Colonic mucosa (tissue), 4 donors: ENCODE results near the gene THADA. TPM values are rescaled to one million over a fixed set of nuclear protein-coding genes. Genes with fewer than 3 reads are reported as not detected.

ENCODE experiments used
- DNase-seq: peaks from one replicate; pipeline ENCODE4 v3.0.0-alpha.2; 2020
- H3K27ac ChIP-seq: fragments of 200-600 bp; one replicate; pipeline ENCODE4 v1.8.0; 2021
- H3K27me3 ChIP-seq: fragments of 200-600 bp; one replicate; pipeline ENCODE4 v1.8.0; 2021
- H3K36me3 ChIP-seq: fragments of 200-600 bp; one replicate; pipeline ENCODE4 v1.8.0; 2021
- H3K4me1 ChIP-seq: fragments of 200-600 bp; one replicate; pipeline ENCODE4 v1.8.0; 2021; ENCODE audit warnings: mild to moderate bottlenecking
- H3K4me3 ChIP-seq: fragments of 200-600 bp; one replicate; pipeline ENCODE4 v1.8.0; 2021
- H3K9ac ChIP-seq, 2 donors: one replicate each; pipeline ENCODE4 v1.7.0; 2013; ENCODE audit warnings: control low read depth in 2 of 2, low read depth in 2 of 2, low read length in 2 of 2
- H3K9me3 ChIP-seq: fragments of 200-600 bp; one replicate; pipeline ENCODE4 v1.8.0; 2021
- intact Hi-C: fragments of 100-400 bp; cut with DNase I; formaldehyde crosslinking; loops from one replicate; pipeline ENCODE4 v1.14.1; 2022
- total RNA-seq, 2 donors: library from RNA; stranded (reverse); fragmentation: NEBNext Ultra II Directional in 1 of 2; extraction: Animal tissue kit (Norgen Biotek cat#: 25700) in 1 of 2; gene quantifications; one replicate each; pipeline ENCODE4 v1.2.1, GENCODE V29; 2021
- TF ChIP-seq, protein P1 (sequence below): fragments of 200-600 bp; IDR thresholded peaks from one replicate; pipeline ENCODE4 v1.8.0; 2022; ENCODE audit warnings: antibody characterized with exemption, mild to moderate bottlenecking
- donor health status: healthy.
- donor health status: DM: no; HTN: no; CAD: no.
- donor health status: DM: no; HTN: no; CAD: no.

Gene THADA
- total RNA-seq, 2 donors from 2014 or later = 14.6 to 31.4 TPM

DNA sequence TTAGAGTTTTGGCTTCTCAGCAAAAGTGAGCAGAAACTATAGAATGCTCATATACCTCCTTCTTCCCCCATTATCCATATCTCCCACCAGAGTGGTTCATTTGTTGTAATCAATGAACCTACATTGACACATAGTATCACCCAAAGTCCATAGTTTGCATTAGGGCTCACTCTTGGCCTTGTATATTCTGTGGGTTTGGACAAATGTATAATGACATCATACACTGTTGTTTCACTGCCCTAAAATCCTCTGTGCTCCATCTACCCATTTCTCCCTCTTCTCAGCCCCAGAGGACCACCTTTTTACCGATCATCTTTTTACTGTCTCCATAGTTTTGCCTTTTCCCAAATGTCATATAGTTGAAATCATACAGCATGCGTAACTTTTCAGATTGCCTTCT lies 393.5 kb downstream of the THADA start:
- Histone ChIP-seq H3K27me3 (no peaks in the 10 kb centered on the region), H3K4me3 (no peak overlapping the region), H3K27ac (no peak overlapping the region), H3K36me3 (no peaks in the 10 kb centered on the region), H3K4me1 (no peaks in the 10 kb centered on the region), H3K9me3 (no peaks in the 10 kb centered on the region), H3K9ac (no peak overlapping the region)
- intact Hi-C loops = no loop called here
- DNase-seq = no peak
- TF ChIP-seq, protein P1, sequence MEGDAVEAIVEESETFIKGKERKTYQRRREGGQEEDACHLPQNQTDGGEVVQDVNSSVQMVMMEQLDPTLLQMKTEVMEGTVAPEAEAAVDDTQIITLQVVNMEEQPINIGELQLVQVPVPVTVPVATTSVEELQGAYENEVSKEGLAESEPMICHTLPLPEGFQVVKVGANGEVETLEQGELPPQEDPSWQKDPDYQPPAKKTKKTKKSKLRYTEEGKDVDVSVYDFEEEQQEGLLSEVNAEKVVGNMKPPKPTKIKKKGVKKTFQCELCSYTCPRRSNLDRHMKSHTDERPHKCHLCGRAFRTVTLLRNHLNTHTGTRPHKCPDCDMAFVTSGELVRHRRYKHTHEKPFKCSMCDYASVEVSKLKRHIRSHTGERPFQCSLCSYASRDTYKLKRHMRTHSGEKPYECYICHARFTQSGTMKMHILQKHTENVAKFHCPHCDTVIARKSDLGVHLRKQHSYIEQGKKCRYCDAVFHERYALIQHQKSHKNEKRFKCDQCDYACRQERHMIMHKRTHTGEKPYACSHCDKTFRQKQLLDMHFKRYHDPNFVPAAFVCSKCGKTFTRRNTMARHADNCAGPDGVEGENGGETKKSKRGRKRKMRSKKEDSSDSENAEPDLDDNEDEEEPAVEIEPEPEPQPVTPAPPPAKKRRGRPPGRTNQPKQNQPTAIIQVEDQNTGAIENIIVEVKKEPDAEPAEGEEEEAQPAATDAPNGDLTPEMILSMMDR = no peak

DNA sequence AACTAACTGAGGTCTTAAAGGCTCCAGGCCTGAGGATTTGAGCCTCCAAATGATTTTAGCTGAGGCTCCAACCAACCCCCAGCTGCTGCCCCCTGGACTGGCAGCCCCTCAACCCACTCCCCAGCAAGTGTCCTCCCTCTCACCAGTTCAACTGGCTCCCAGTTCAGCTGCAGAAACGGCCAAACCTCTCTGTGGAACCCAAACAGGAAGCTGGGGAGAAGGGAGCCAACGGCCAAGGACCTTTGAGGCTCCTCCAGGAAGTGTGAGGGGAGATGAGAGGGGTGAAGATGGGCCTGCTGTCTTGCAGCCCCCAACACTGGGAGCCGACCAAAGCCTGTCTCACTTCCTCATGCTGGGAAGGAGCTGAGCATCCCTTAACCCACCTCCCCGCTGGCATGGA lies 394.3 kb downstream of the THADA start:
- intact Hi-C loops = no loop called here
- no peak overlapping the region for H3K4me3 ChIP-seq
- H3K4me1 ChIP-seq = no peaks in the 10 kb centered on the region
- H3K9ac ChIP-seq = no peak overlapping the region
- no peaks in the 10 kb centered on the region for H3K27me3 ChIP-seq
- no peaks in the 10 kb centered on the region for H3K9me3 ChIP-seq
- DNase-seq = no peak
- no peaks in the 10 kb centered on the region for H3K36me3 ChIP-seq
- H3K27ac ChIP-seq = no peak overlapping the region
- TF ChIP-seq, protein P1 = no peak

DNA sequence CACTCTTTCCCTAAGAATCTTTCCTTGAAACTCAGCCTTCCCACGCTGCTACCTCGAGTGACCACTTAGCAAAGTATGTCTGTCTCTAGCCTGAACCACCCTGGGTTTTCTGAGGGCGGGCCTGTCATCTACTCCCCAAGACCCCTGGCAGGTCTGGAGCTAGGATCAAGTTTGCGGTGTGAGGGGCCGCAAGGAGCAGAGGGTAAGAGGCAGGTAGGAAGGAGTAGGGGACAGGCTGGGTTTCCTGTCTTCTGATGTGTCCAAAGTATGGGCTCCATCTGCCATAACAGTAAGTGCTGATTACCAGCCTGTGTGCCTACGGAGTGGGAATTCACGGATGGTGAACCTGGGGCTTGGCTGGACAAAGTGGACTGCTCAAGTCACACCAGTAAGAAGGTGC lies 394.8 kb downstream of the THADA start:
- H3K27ac ChIP-seq = no peak overlapping the region
- H3K9me3 ChIP-seq = no peaks in the 10 kb centered on the region
- no peaks in the 10 kb centered on the region for H3K4me1 ChIP-seq
- H3K27me3 ChIP-seq = no peaks in the 10 kb centered on the region
- no peaks in the 10 kb centered on the region for H3K36me3 ChIP-seq
- intact Hi-C loops = no loop called here
- H3K9ac ChIP-seq = no peak overlapping the region
- no peak overlapping the region for H3K4me3 ChIP-seq
- TF ChIP-seq, protein P1 = no peak
- no peak for DNase-seq

DNA sequence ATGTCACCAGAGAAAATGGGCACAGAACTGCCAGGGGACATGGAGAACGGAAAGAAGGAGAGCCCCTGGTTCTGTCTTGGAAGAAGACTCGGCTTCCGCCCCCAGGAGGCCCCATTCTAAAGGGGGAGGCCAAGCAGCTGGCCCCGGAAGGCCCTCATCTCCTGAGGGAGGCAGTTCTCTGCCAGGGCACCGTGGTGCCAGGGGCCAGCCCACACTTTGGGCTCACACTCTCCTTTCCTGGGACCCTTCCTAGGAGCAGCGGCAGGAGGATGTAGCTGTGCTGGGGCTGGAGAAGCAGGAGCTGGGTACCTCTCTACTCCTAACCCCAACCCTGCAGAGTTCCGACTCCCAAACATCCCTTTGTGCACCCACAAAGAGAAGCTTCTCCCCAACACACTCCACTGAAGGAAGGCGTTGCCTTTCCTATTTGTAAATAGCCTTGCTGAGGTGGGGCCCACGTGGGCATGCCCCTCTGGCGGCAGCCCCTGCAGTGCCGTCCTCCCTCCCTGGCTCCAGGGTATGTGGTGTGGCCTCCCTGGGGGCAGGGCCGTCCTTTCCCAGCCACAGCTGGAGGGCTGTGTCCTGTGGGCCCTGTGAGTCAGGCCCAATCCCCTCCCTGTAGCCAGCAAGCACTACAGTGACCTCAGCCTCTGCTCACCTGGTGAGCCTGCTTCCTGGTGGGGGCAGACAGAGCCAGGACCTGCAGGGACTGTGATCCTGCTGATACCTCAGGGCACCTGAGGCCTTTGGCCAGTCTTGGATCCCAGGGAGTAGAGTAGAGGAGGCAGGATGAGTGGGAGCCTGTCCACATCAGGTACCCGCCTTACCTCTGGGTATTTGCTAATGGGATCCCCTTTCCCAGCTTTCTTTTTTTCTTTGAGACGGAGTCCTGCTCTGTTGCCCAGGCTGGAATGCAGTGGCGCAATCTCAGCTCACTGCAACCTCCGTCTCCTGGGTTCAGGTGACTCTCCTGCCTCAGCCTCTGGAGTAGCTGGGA lies 396.0 kb downstream of the THADA start:
- Histone ChIP-seq H3K4me3 (no peak overlapping the region), H3K27ac (no peak overlapping the region), H3K27me3 (no peaks in the 10 kb centered on the region), H3K9me3 (no peaks in the 10 kb centered on the region), H3K36me3 (no peaks in the 10 kb centered on the region), H3K4me1 (peaks cover 3% of the 10 kb centered on the region), H3K9ac (peak overlapping the region in 1 of 2 donors; percentile 58)
- TF ChIP-seq, protein P1 = no peak
- DNase-seq = peak; percentile 46
- intact Hi-C loops = no loop called here

DNA sequence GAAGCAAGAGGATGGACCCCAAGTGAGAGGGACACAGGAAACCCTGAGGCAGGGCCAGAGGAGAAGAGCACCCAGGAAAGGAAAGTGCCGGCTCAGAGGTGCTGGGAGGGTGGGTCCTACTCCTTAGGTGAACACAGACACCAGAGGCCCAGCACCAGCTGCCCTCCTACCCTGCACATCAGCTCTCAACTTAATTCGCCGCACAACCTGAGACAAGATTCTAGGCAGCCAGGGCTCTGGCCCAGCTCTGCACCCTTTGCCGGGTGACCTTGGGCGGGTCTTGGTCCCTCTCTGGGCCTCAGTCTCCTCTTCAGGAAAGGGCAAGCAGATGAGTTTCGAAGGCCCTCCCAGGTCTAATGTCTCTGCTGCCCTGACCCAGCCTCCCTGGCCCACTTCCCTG lies 397.6 kb downstream of the THADA start:
- H3K27me3 ChIP-seq = no peaks in the 10 kb centered on the region

More for the DNA sequence above, 397.6 kb downstream of the THADA start:
- Histone ChIP-seq H3K4me3 (no peak overlapping the region), H3K9ac (no peak overlapping the region), H3K36me3 (no peaks in the 10 kb centered on the region), H3K27ac (no peak overlapping the region), H3K4me1 (peaks cover 3% of the 10 kb centered on the region), H3K9me3 (no peaks in the 10 kb centered on the region)
- intact Hi-C loops = no loop called here
- TF ChIP-seq, protein P1 = no peak
- no peak for DNase-seq
